DMS114 treated with DMSO at 0.1 percent for 48 hours (cell line): ENCODE measurements around the gene TP53AIP1.

Source experiments
- DNase-seq: peaks from one replicate; lab custom pipeline; 2025; ENCODE audit not compliant: unreplicated experiment; lab: John Stamatoyannopoulos, UW

Gene TP53AIP1

GRCh38 chr11:128942817-128943427 is at the start of gene TP53AIP1:
Gene TP53AIP1, minus strand, starts transcription at chr11:128942871. Its CDS starts 5,053 bp downstream, at chr11:128937818.
- no peak for DNase-seq

GRCh38 chr11:128988242-128988970 is 45.7 kb upstream of the TP53AIP1 start:
- DNase-seq, result no peak

- no peak for DNase-seq
Measured at GRCh38 chr11:128985880-128986279, 43.2 kb upstream of the TP53AIP1 start.

- no peak for DNase-seq
Measured at GRCh38 chr11:128983023-128983422, 40.4 kb upstream of the TP53AIP1 start.

GRCh38 chr11:128981254-128981653 is 38.6 kb upstream of the TP53AIP1 start:
- DNase-seq, result no peak

- DNase-seq, result no peak
Measured at GRCh38 chr11:128970598-128971190, 28.0 kb upstream of the TP53AIP1 start.

- DNase-seq, result no peak
Measured at GRCh38 chr11:128968916-128969315, 26.2 kb upstream of the TP53AIP1 start.

- no peak for DNase-seq
Measured at GRCh38 chr11:128967578-128967977, 24.9 kb upstream of the TP53AIP1 start.

- no peak for DNase-seq
Measured at GRCh38 chr11:128965485-128965884, 22.8 kb upstream of the TP53AIP1 start.

GRCh38 chr11:128964463-128964930 is 21.8 kb upstream of the TP53AIP1 start:
- no peak for DNase-seq

- DNase-seq, result no peak
Measured at GRCh38 chr11:128963744-128964325, 21.2 kb upstream of the TP53AIP1 start.

- DNase-seq, result no peak
Measured at GRCh38 chr11:128962896-128963295, 20.2 kb upstream of the TP53AIP1 start.

- no peak for DNase-seq
Measured at GRCh38 chr11:128961645-128962044, 19.0 kb upstream of the TP53AIP1 start.

GRCh38 chr11:128957202-128957482 is 14.5 kb upstream of the TP53AIP1 start:
- DNase-seq, result no peak

- DNase-seq, result peak; percentile 52
Measured at GRCh38 chr11:128956401-128957201, 13.9 kb upstream of the TP53AIP1 start.

- no peak for DNase-seq
Measured at GRCh38 chr11:128955636-128956035, 13.0 kb upstream of the TP53AIP1 start.

- DNase-seq, result no peak
Measured at GRCh38 chr11:128953151-128953550, 10.5 kb upstream of the TP53AIP1 start.

- DNase-seq, result no peak
Measured at GRCh38 chr11:128949791-128950454, 7.3 kb upstream of the TP53AIP1 start.

- DNase-seq, result no peak
Measured at GRCh38 chr11:128948583-128948982, 5.9 kb upstream of the TP53AIP1 start.

- DNase-seq, result no peak
Measured at GRCh38 chr11:128947773-128948172, 5.1 kb upstream of the TP53AIP1 start.

GRCh38 chr11:128946648-128947047 is 4.0 kb upstream of the TP53AIP1 start:
- no peak for DNase-seq
